HepG2 (cell line): ENCODE data around the gene UBQLN1. TPM values are rescaled to one million over a fixed set of nuclear protein-coding genes. Genes with fewer than 3 reads are reported as not detected.

Experiments used
- ARID5B ChIP-seq: IDR thresholded peaks from 2 replicates; pipeline ENCODE4 v1.4.0; 2020; ENCODE audit warnings: mild to moderate bottlenecking, missing genetic modification reagents
- DMTF1 ChIP-seq: sonication (generic); formaldehyde crosslinking; IDR thresholded peaks from 2 replicates; pipeline ENCODE4 v1.4.0; 2020; ENCODE audit warnings: mild to moderate bottlenecking, missing genetic modification reagents
- IRF9 ChIP-seq: sonication (generic); formaldehyde crosslinking; IDR thresholded peaks from 2 replicates; pipeline ENCODE4 v1.8.0; 2022; ENCODE audit warnings: missing genetic modification reagents, mild to moderate bottlenecking, borderline replicate concordance
- MEF2D ChIP-seq: sonication (generic); formaldehyde crosslinking; IDR thresholded peaks from 2 replicates; pipeline ENCODE4 v1.5.1; 2020; ENCODE audit warnings: mild to moderate bottlenecking, missing genetic modification reagents
- MIXL1 ChIP-seq: IDR thresholded peaks from 2 replicates; pipeline ENCODE4 v1.6.1; 2016
- MTF1 ChIP-seq: sonication (generic); formaldehyde crosslinking; IDR thresholded peaks from 2 replicates; pipeline ENCODE4 v1.5.0; 2020; ENCODE audit warnings: missing genetic modification reagents
- NFE2L2 ChIP-seq: fragments of 150-350 bp; IDR thresholded peaks from 2 replicates; pipeline ENCODE4 v1.6.1; 2014; ENCODE audit warnings: low read length
- PHF8 ChIP-seq: sonication (generic); formaldehyde crosslinking; IDR thresholded peaks from 2 replicates; pipeline ENCODE4 v1.5.0; 2020; ENCODE audit warnings: missing genetic modification reagents
- RFX5 ChIP-seq: IDR thresholded peaks from 2 replicates; pipeline ENCODE4 v1.6.1; 2011; ENCODE audit warnings: low read depth, low read length, improper control_type of control experiment
- SALL2 ChIP-seq: sonication (generic); formaldehyde crosslinking; IDR thresholded peaks from 2 replicates; pipeline ENCODE4 v1.8.1; 2023; ENCODE audit warnings: mild to moderate bottlenecking, missing genetic modification reagents, inconsistent platforms
- SNAI1 ChIP-seq: sonication (generic); formaldehyde crosslinking; IDR thresholded peaks from 2 replicates; pipeline ENCODE4 v1.5.0; 2020; ENCODE audit warnings: mild to moderate bottlenecking, missing genetic modification reagents, borderline replicate concordance
- STAG1 ChIP-seq: sonication (generic); formaldehyde crosslinking; IDR thresholded peaks from 2 replicates; pipeline ENCODE4 v1.4.0; 2020; ENCODE audit warnings: missing genetic modification reagents
- ZMYM2 ChIP-seq: sonication (generic); formaldehyde crosslinking; IDR thresholded peaks from 2 replicates; pipeline ENCODE4 v1.8.0; 2022; ENCODE audit warnings: mild to moderate bottlenecking, missing genetic modification reagents
- ZNF143 ChIP-seq: sonication (generic); formaldehyde crosslinking; IDR thresholded peaks from 2 replicates; pipeline ENCODE4 v1.4.0; 2020; ENCODE audit warnings: missing genetic modification reagents
- ZNF280B ChIP-seq: sonication (generic); formaldehyde crosslinking; IDR thresholded peaks from 2 replicates; pipeline ENCODE4 v1.5.0; 2020; ENCODE audit warnings: missing genetic modification reagents, mild to moderate bottlenecking, borderline replicate concordance
- ZNF446 ChIP-seq: sonication (generic); formaldehyde crosslinking; IDR thresholded peaks from 2 replicates; pipeline ENCODE4 v1.5.0; 2020; ENCODE audit warnings: mild to moderate bottlenecking, missing genetic modification reagents
- ZNF570 ChIP-seq: sonication (generic); formaldehyde crosslinking; IDR thresholded peaks from 2 replicates; pipeline ENCODE4 v1.4.0; 2020; ENCODE audit warnings: mild to moderate bottlenecking, missing genetic modification reagents, borderline replicate concordance
- ZNF773 ChIP-seq: sonication (generic); formaldehyde crosslinking; IDR thresholded peaks from 2 replicates; pipeline ENCODE4 v1.4.0; 2020; ENCODE audit warnings: missing genetic modification reagents, borderline replicate concordance
- ZNF788 ChIP-seq: sonication (generic); formaldehyde crosslinking; IDR thresholded peaks from 2 replicates; pipeline ENCODE4 v1.5.0; 2020; ENCODE audit warnings: mild to moderate bottlenecking, missing genetic modification reagents, borderline replicate concordance
- ZZZ3 ChIP-seq: sonication (generic); formaldehyde crosslinking; IDR thresholded peaks from 2 replicates; pipeline ENCODE4 v1.4.0; 2020; ENCODE audit warnings: missing genetic modification reagents, mild to moderate bottlenecking, borderline replicate concordance
- polyA plus RNA-seq, 8 experiments: library from polyadenylated mRNA; depleted of rRNA in 3 of 8; stranded (reverse) in 7 of 8; unstranded in 1 of 8; fragments of >200 nt; fragmentation: Illumina TruSeq in 4 of 8; extraction: Trizol in 4 of 8; gene quantifications; 2 replicates each; pipeline versions ENCODE4 v1.2.1 to v1.2.3, GENCODE V29; 2011 to 2016; ENCODE audit warnings: low read depth in 4 of 8, missing spikeins in 1 of 8, mixed read lengths in 1 of 8; ENCODE audit not compliant: insufficient read depth in 1 of 8
- total RNA-seq, 5 experiments: library from RNA; depleted of rRNA; stranded (reverse); fragments of >200 nt; fragmentation: Illumina TruSeq; extraction: Trizol; gene quantifications; 2 replicates each; pipeline ENCODE4 v1.2.3, GENCODE V29; 2016; ENCODE audit warnings: low read depth in 1 of 5

The UBQLN1 gene
- total and polyA plus RNA-seq, 2 of the 13 experiments (the other 11 are each of a cell fraction or from before 2014, with no cell fraction given): 78.1 to 83.8 TPM

- TF ChIP-seq MIXL1 (CRISPR knock-in tag) (0 out of 2 replicates have a peak, but pooled peaks have one; percentile 37), ZZZ3 (CRISPR knock-in tag) (peak; percentile 56; the same call in 1 of the 2 replicates), DMTF1 (CRISPR knock-in tag) (no peak), ZNF143 (peak; percentile 94), PHF8 (CRISPR knock-in tag) (peak; percentile 96), SALL2 (CRISPR knock-in tag) (no peak; the same call in none of the 2 replicates), MTF1 (CRISPR knock-in tag) (no peak), SNAI1 (CRISPR knock-in tag) (no peak), ZNF788 (CRISPR knock-in tag) (peak; percentile 93), MEF2D (CRISPR knock-in tag) (peak; percentile 39; the same call in 1 of the 2 replicates), ZNF446 (CRISPR knock-in tag) (no peak), RFX5 (peak; percentile 53), STAG1 (no peak), ZNF280B (CRISPR knock-in tag) (no peak), ARID5B (CRISPR knock-in tag) (peak; percentile 67), IRF9 (peak; percentile 43), ZNF773 (no peak), NFE2L2 (no peak), ZNF570 (peak; percentile 38; the same call in 1 of the 2 replicates), ZMYM2 (CRISPR knock-in tag) (peak; percentile 71; the same call in 1 of the 2 replicates)
Measured at GRCh38 chr9:83707768-83708514, at the start of gene UBQLN1 (continued).
